ENCODE data around the gene ZNF480.
A peak's percentile ranks its signal among the peaks of the same experiment; 100 is the strongest.
"Not testable (repeated sequence)": the region's sequence is repeated elsewhere in the genome, so short reads cannot be mapped to it uniquely, and the experiment has no call there.

Gene ZNF480

DNA sequence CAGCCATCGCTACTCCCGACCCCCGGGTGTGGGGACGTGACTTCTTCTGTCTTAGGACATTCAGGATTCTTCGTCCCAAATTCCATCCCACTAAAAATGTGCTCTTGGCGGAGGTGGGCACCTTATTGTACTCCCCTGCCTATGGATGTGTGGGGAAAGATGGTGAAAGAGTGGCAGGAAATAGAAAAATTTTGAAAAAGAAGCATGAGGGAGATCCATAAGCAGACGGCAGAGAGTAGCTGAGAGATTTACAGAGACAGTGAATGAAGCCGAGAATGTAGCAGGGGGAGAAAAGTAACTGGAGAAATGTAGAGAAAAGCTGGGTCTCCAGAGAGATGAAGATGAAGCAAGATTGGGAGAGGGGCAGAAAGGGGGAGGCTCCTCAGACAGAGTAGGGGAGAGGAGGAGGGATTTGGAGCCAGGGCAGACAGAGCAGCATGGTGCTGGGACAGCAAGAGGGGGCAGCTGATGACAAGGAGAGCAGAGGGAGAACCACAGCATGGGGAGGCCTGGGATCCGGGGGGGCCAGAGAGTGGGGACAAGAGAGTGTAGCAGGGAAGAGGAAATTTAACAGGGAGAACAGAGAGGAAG is 39.9 kb downstream of the ZNF480 start:
- peak; percentile 15 for DNase-seq (ENCODE audit: low read depth)

DNA sequence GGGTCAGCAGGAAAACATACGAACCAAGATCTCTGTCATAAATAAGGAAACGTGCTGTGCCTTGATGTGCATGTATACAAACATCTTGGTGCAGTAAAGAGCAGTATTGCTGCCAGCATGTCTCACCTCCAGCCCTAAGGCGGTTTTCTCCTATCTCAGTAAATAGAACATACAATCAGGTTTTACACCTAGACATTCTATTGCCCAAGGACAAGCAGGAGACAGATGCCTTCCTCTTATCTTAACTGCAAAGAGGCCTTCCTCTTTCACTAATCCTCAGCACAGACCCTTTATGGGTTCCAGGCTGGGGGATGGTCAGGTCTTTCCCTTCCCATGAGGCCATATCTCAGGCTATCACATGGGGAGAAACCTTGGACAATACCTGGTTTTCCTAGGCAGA is 42.1 kb downstream of the ZNF480 start:
- not testable (repeated sequence) for DNase-seq (ENCODE audit: low read depth)

DNA sequence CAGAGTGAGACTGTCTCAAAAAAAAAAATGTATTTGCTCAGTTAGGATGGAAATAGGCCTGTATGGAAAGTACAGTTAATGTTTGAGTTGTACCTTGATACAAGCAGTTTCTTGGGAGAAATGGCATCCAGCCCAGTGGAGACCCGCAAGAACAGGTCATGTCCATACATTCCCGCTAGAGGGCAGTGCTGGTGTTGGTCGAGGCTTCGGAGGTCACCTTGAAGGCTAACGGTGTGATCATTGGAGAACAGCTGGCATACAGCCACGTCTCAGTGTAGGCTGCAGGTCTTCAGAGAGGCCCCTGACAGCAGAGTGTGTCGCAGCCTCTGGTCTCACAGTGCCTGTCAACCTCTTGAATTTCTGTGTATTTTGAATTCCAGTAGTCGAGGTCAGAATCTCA is 46.6 kb downstream of the ZNF480 start:
- DNase-seq (ENCODE audit: low read depth), result peak; percentile 44

DNA sequence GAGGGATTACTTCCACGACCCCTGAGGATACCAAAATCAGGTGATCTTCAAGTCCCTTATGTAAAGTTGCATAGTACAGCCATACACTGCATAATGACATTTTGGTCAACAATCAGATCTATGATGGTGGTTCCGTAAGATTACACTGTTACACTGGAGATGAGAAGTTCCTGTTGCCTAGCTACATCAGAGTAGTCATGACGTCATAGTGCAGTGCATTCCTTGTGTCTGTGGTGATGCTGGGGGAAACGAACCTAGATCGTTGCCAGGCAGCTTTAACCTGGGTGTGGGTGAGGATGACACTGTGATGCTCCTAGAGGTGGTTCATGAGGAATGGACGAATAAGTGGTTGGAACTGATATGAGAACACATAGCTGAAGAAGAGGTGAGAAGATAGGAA is 48.2 kb downstream of the ZNF480 start:
- DNase-seq (ENCODE audit: low read depth), result peak; percentile 8

DNA sequence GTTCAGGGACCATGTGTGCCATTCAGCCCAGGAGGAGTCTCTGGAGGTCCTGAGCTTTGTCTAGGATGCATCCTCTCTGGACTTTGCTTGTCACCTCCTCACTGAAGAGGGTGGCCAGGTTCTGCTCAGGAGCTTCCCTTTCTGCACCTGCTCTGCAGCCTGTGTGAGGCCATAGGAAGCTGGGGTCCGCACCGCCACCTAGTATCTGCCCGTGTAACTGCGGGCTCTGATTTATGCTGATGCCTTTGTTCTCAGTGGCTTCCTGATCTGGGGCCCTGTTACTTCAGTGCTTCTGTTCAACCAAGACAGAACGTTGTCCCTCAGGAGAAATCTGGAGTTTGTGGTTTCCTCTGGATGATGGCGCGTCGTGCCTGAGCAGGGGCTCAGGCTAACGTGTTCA is 54.5 kb downstream of the ZNF480 start:
- no peak for DNase-seq (ENCODE audit: low read depth)

DNA sequence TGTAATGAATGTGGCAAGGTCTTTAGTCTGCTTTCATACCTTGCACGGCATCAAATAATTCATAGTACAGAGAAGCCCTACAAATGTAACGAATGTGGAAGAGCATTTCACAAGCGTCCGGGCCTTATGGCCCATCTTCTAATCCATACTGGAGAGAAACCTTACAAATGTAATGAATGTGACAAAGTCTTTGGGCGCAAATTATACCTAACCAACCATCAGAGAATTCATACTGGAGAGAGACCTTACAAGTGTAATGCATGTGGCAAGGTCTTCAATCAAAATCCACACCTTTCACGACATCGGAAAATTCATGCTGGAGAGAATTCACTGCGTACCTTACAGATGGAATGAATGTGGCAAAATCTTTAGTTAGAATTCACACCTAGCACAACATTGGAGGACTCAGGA is 69.5 kb downstream of the ZNF480 start:
- DNase-seq (ENCODE audit: low read depth), result no peak

DNA sequence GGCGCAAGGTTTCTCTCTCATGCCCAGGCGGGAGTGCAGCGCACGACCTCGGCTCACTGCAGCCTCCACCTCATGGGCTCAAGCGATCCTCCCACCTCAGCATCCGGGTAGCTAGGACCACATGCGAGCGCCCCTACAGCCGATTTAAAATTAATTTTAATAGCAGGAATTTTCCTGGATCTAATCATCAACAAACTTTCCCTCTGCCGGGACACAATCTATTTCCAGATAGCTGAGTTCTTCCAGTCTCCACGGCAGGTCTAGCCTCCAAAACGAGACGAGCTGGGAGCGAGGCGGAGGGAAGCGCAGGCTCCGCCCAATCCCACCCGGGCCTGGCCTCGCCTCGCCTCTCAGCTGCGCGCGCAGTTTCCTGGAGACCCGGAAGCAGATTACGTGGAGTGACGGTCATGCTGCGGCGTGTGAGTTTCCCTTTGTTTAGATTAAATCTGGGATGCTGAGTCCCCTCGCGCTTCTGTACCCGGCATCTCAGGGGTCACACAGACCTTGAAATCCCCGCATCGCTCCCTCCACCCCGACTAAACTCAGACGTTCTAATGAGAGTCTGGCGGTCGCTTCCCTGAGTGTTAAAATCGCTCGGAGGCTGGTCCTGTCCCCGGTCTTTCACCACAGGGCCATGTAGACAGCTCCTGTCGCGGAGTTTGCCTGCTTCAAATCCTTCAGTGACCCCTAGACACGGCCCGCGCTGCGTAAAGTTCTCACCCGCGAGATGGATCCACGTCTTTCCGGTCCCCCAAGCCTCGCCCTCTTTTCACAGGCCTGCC is 72.8 kb downstream of the ZNF480 start, which contains the start of gene ZNF880:
ZNF880 (plus strand) TSS at position 365 of the 782 bp plus-strand sequence; CDS start at position 408, 43 bp downstream.
- DNase-seq (ENCODE audit: low read depth), result peak; percentile 92

DNA sequence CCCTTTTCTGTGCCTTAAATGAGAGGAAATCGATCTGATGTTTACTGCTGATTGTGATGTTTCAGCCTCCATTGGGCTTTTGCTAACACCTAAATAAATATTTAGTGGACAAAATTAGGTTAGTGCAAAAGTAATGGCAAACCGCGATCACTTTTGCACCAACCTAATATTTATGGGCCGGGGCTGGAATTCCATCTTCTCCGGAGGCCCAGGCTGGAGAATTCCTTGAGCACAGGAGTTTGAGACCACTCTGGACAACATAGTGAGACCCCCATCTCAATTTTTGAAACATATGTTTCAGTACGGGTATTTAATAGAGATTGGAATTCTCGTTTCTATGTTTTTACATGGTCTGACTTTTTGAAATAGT is 73.4 kb downstream of the ZNF480 start:
- DNase-seq (ENCODE audit: low read depth), result no peak
